H9 (cell line): ENCODE measurements around the gene NANOG. TPM values are rescaled to one million over a fixed set of nuclear protein-coding genes. Genes with fewer than 3 reads are reported as not detected.
A peak's percentile ranks its signal among the peaks of the same experiment; 100 is the strongest.
"Not testable (repeated sequence)": the region's sequence is repeated elsewhere in the genome, so short reads cannot be mapped to it uniquely, and the experiment has no call there.

Experiments used
- DNase-seq: peaks from one replicate; pipeline ENCODE4 v3.0.0-alpha.2; 2017
- H2AFZ ChIP-seq: one replicate; pipeline ENCODE4 v1.6.1; 2013; ENCODE audit warnings: mild to moderate bottlenecking, low read length, control low read depth, moderate library complexity
- H2AK5ac ChIP-seq: 2 replicates; pipeline ENCODE4 v1.6.1; 2013; ENCODE audit warnings: low read length, control low read depth, mixed read lengths; ENCODE audit not compliant: insufficient read length
- H2BK120ac ChIP-seq: one replicate; pipeline ENCODE4 v1.6.1; 2013; ENCODE audit warnings: low read depth, mild to moderate bottlenecking, low read length, control low read depth, inconsistent platforms; ENCODE audit not compliant: poor library complexity, severe bottlenecking
- H2BK12ac ChIP-seq: 2 replicates; pipeline ENCODE4 v1.6.1; 2013; ENCODE audit warnings: low read length, control low read depth, mixed read lengths, low read depth; ENCODE audit not compliant: insufficient read length
- H2BK15ac ChIP-seq: 2 replicates; pipeline ENCODE4 v1.6.1; 2013; ENCODE audit warnings: low read depth, low read length, control low read depth
- H2BK20ac ChIP-seq: one replicate; pipeline ENCODE4 v1.6.1; 2013; ENCODE audit warnings: low read depth, mild to moderate bottlenecking, low read length, control low read depth, inconsistent platforms; ENCODE audit not compliant: poor library complexity, severe bottlenecking
- H2BK5ac ChIP-seq: 2 replicates; pipeline ENCODE4 v1.6.1; 2013; ENCODE audit warnings: low read length, control low read depth, mixed read lengths; ENCODE audit not compliant: insufficient read length
- H3K14ac ChIP-seq: 2 replicates; pipeline ENCODE4 v1.6.1; 2013; ENCODE audit warnings: low read length, control low read depth; ENCODE audit not compliant: insufficient read depth
- H3K18ac ChIP-seq: 2 replicates; pipeline ENCODE4 v1.6.1; 2013; ENCODE audit warnings: low read depth, mild to moderate bottlenecking, mixed read lengths, low read length, control low read depth; ENCODE audit not compliant: insufficient read length
- H3K23ac ChIP-seq: 2 replicates; pipeline ENCODE4 v1.6.1; 2013; ENCODE audit warnings: low read length, control low read depth, mixed read lengths, low read depth; ENCODE audit not compliant: insufficient read length
- H3K23me2 ChIP-seq: 2 replicates; pipeline ENCODE4 v1.6.1; 2013; ENCODE audit warnings: low read depth, mild to moderate bottlenecking, mixed read lengths, low read length, control low read depth; ENCODE audit not compliant: insufficient read length, poor library complexity, severe bottlenecking
- H3K27ac ChIP-seq: 2 replicates; pipeline ENCODE4 v1.5.1; 2013; ENCODE audit warnings: low read length, control low read depth, mixed read lengths, low read depth; ENCODE audit not compliant: insufficient read length
- H3K27me3 ChIP-seq: 2 replicates; pipeline ENCODE4 v1.6.1; 2013; ENCODE audit warnings: low read length, control low read depth, inconsistent platforms; ENCODE audit not compliant: insufficient read depth
- H3K4ac ChIP-seq: 2 replicates; pipeline ENCODE4 v1.6.1; 2013; ENCODE audit warnings: low read depth, mild to moderate bottlenecking, control low read depth, inconsistent platforms, low read length, moderate library complexity
- H3K4me1 ChIP-seq: 2 replicates; pipeline ENCODE4 v1.6.1; 2013; ENCODE audit warnings: low read length, control low read depth, inconsistent platforms; ENCODE audit not compliant: insufficient read depth
- H3K4me2 ChIP-seq: 2 replicates; pipeline ENCODE4 v1.6.1; 2013; ENCODE audit warnings: low read length, control low read depth, mixed read lengths; ENCODE audit not compliant: insufficient read length, insufficient read depth
- H3K56ac ChIP-seq: 2 replicates; pipeline ENCODE4 v1.6.1; 2013; ENCODE audit warnings: low read depth, mild to moderate bottlenecking, mixed read lengths, low read length, control low read depth; ENCODE audit not compliant: insufficient read length
- H3K79me1 ChIP-seq: 2 replicates; pipeline ENCODE4 v1.6.1; 2013; ENCODE audit warnings: low read depth, mild to moderate bottlenecking, moderate library complexity, low read length, control low read depth, inconsistent platforms; ENCODE audit not compliant: insufficient read depth, poor library complexity, severe bottlenecking
- H3K79me2 ChIP-seq: 2 replicates; pipeline ENCODE4 v1.6.1; 2013; ENCODE audit warnings: low read length, control low read depth, inconsistent platforms; ENCODE audit not compliant: insufficient read depth
- H3K9ac ChIP-seq: 2 replicates; pipeline ENCODE4 v1.6.1; 2013; ENCODE audit warnings: low read length, control low read depth, mixed read lengths; ENCODE audit not compliant: insufficient read length; ENCODE audit errors: extremely low read depth
- H3K9me3 ChIP-seq: one replicate; pipeline ENCODE4 v1.6.1; 2013; ENCODE audit warnings: low read depth, low read length, inconsistent platforms; ENCODE audit not compliant: control insufficient read depth
- H3T11ph ChIP-seq: one replicate; pipeline ENCODE4 v1.6.1; 2013; ENCODE audit warnings: mild to moderate bottlenecking, low read length, control low read depth, inconsistent platforms
- H4K20me1 ChIP-seq: one replicate; pipeline ENCODE4 v1.6.1; 2013; ENCODE audit not compliant: control insufficient read depth, insufficient read length, insufficient read depth
- H4K5ac ChIP-seq: 2 replicates; pipeline ENCODE4 v1.6.1; 2013; ENCODE audit warnings: low read depth, mild to moderate bottlenecking, mixed read lengths, low read length, control low read depth; ENCODE audit not compliant: insufficient read length
- H4K8ac ChIP-seq: replicated peaks from 2 replicates; pipeline ENCODE4 v1.6.1; 2013; ENCODE audit warnings: low read length, control low read depth, mixed read lengths, low read depth; ENCODE audit not compliant: insufficient read length
- H4K91ac ChIP-seq: 2 replicates; pipeline ENCODE4 v1.6.1; 2013; ENCODE audit warnings: low read depth, mild to moderate bottlenecking, moderate library complexity, mixed read lengths, low read length, control low read depth; ENCODE audit not compliant: insufficient read length
- H3K27ac Mint-ChIP-seq, 3 experiments: 2 replicates in 2 of 3; 3 replicates in 1 of 3; pipeline ENCODE4 v1.8.0; 2020 to 2021; ENCODE audit warnings: mixed read lengths in 3 of 3, mild to moderate bottlenecking in 1 of 3, moderate library complexity in 1 of 3
- H3K27me3 Mint-ChIP-seq: 2 replicates; pipeline ENCODE4 v1.8.0; 2021; ENCODE audit warnings: low read depth, mild to moderate bottlenecking, moderate library complexity, mixed read lengths
- H3K36me3 Mint-ChIP-seq, 3 experiments: 2 replicates in 2 of 3; 3 replicates in 1 of 3; pipeline ENCODE4 v1.8.0; 2020 to 2021; ENCODE audit warnings: low read depth in 3 of 3, mixed read lengths in 3 of 3; ENCODE audit not compliant: insufficient read depth in 1 of 3
- H3K4me1 Mint-ChIP-seq, 2 experiments: 2 replicates each; pipeline ENCODE4 v1.8.0; 2020; ENCODE audit warnings: mixed read lengths in 2 of 2
- H3K4me3 Mint-ChIP-seq, 2 experiments: 2 replicates in 1 of 2; 3 replicates in 1 of 2; pipeline ENCODE4 v1.8.0; 2020 to 2021; ENCODE audit warnings: mild to moderate bottlenecking in 2 of 2, mixed read lengths in 2 of 2, moderate library complexity in 1 of 2
- H3K9me3 Mint-ChIP-seq, 2 experiments: 2 replicates in 1 of 2; 3 replicates in 1 of 2; pipeline ENCODE4 v1.8.0; 2020; ENCODE audit warnings: mild to moderate bottlenecking in 2 of 2, mixed read lengths in 2 of 2, moderate library complexity in 1 of 2
- WGBS: extraction: QIAGEN DNeasy Blood & Tissue Kit; methylation state at CpG from one replicate; pipeline ENCODE4 v1.1.7; 2013; ENCODE audit warnings: missing lambda C conversion rate, low lambda C conversion rate, mixed read lengths; ENCODE audit not compliant: insufficient read length; ENCODE audit errors: extremely low coverage; 5-methylcytosine and 5-hydroxymethylcytosine counted together
- long read RNA-seq: library from polyadenylated mRNA; unstranded; transcript quantifications from one replicate; pipeline ENCODE4 v2.0.0, GENCODE V29; 2020
- total RNA-seq: library from RNA; stranded (reverse); gene quantifications from 2 replicates; pipeline ENCODE4 v1.2.1, GENCODE V29; 2021

NANOG gene
- 199 and 211 TPM in 2 replicates for total RNA-seq
- long read RNA-seq, full-length matches to known transcripts, result 484 of 680 reads
- long read RNA-seq, partial matches to known transcripts, result 162 of 680 reads
- long read RNA-seq, other reads (novel, unspliced or antisense), result 34 of 680 reads

- H3K23me2 ChIP-seq, H3K27me3 Mint-ChIP-seq, H2BK20ac ChIP-seq, H4K91ac ChIP-seq, H3K27me3 ChIP-seq, H4K20me1 ChIP-seq, H3K79me1 ChIP-seq, H2BK120ac ChIP-seq, H3K14ac ChIP-seq, H3K9me3 ChIP-seq, H2AFZ ChIP-seq, H3K4ac ChIP-seq, H3K4me1 ChIP-seq, H4K8ac ChIP-seq, H3K56ac ChIP-seq, H2BK12ac ChIP-seq, H3K9me3 Mint-ChIP-seq, H3K23ac ChIP-seq: not testable (repeated sequence)
- H3K36me3 Mint-ChIP-seq, result peaks cover 23 to 41% (median 36%) of the 10 kb centered on the region in 3 experiments
- no CpG with 5 or more reads among the region's 13 CpGs for WGBS
- H3K4me1 Mint-ChIP-seq, result peaks cover 60 to 78% of the 10 kb centered on the region in 2 experiments
- peak within 1 kb of the TSS; percentile 98 for H3K4me2 ChIP-seq
- H2BK5ac ChIP-seq, result peak within 1 kb of the TSS; percentile 60
- H3T11ph ChIP-seq, result peak within 1 kb of the TSS; percentile 13
- DNase-seq, result peak; percentile 80
- peak within 1 kb of the TSS; percentile 96 to 99 (median 99) for H3K27ac Mint-ChIP-seq
- peak within 1 kb of the TSS; percentile 42 for H3K18ac ChIP-seq
- peaks cover 26% of the 10 kb centered on the region; the same call in 1 of the 2 replicates for H3K79me2 ChIP-seq
- peak within 1 kb of the TSS; percentile 59 for H2AK5ac ChIP-seq
- H3K9ac ChIP-seq, result peak within 1 kb of the TSS; percentile 82
- H3K4me3 Mint-ChIP-seq, result peak within 1 kb of the TSS; percentile 89 to 97
- peak within 1 kb of the TSS; percentile 21 for H3K27ac ChIP-seq
- 0 out of 2 replicates have a peak within 1 kb of the TSS, but pooled peaks have one; percentile 38 for H2BK15ac ChIP-seq
- peak within 1 kb of the TSS; percentile 33 for H4K5ac ChIP-seq
These were observed at the start of gene NANOG for GRCh38 chr12:7788884-7789528. NANOG (plus strand) TSS chr12:7789402; CDS start chr12:7789615, 213 bp downstream.
